AG04449 (cell line): ENCODE results near the gene MYRIP.

Experiments
- CTCF ChIA-PET: fragments of 350-600 bp; formaldehyde crosslinking; extraction: SDS; loops from one replicate; lab custom pipeline; 2021; ENCODE audit warnings: antibody characterized with exemption; lab: Yijun Ruan, JAX
- POLR2A ChIA-PET: fragments of 400-600, 350-600 bp; formaldehyde crosslinking; extraction: SDS; loops from one replicate; lab custom pipeline; 2020; ENCODE audit warnings: antibody characterized with exemption, inconsistent platforms; lab: Yijun Ruan, JAX
- DNase-seq: peaks from one replicate; pipeline ENCODE4 v3.0.0-alpha.2; 2010; ENCODE audit warnings: low read depth, low spot score
- H3K4me3 ChIP-seq: 2 replicates; pipeline ENCODE4 v1.5.1; 2011; ENCODE audit warnings: low read depth, mild to moderate bottlenecking, control low read depth, low read length
- CTCF ChIP-seq: IDR thresholded peaks from one replicate; pipeline ENCODE4 v1.5.1; 2011; ENCODE audit warnings: mild to moderate bottlenecking, moderate library complexity, low read length, control low read depth, inconsistent platforms; ENCODE audit not compliant: insufficient read depth; ENCODE audit errors: missing control alignments

Gene MYRIP

GRCh38 chr3:40098261-40098759 lies 288.9 kb downstream of the MYRIP start:
- CTCF ChIA-PET = interaction anchor here (0.7 to 1.7 kb wide), 3 partner anchors 11 to 86 kb away, joined by 3 to 5 read pairs (median 3); no protein-coding TSS in a partner anchor
- no peak for TF ChIP-seq CTCF
- no peak overlapping the region for H3K4me3 ChIP-seq
- POLR2A ChIA-PET = no interaction called here
- DNase-seq = no peak

- H3K4me3 ChIP-seq = no peak overlapping the region
- ChIA-PET POLR2A (interaction anchor here (0.7 kb wide), 1 partner anchor 9 kb away, joined by 3 read pairs; no protein-coding TSS in a partner anchor), CTCF (interaction anchor here (3.1 kb wide), 1 partner anchor 10 kb away, joined by 17 read pairs; no protein-coding TSS in a partner anchor)
- no peak for TF ChIP-seq CTCF
- DNase-seq = no peak
These were observed 290.5 kb downstream of the MYRIP start for GRCh38 chr3:40099871-40100270.

- POLR2A ChIA-PET = no interaction called here
- DNase-seq = no peak
- TF ChIP-seq CTCF = no peak
- CTCF ChIA-PET = interaction anchor here (3.1 kb wide), 1 partner anchor 8 kb away, joined by 17 read pairs; no protein-coding TSS in a partner anchor
- no peak overlapping the region for H3K4me3 ChIP-seq
These were observed 292.8 kb downstream of the MYRIP start for GRCh38 chr3:40102182-40102581.

- H3K4me3 ChIP-seq = no peak overlapping the region
- no peak for TF ChIP-seq CTCF
- ChIA-PET POLR2A (no interaction called here), CTCF (no interaction called here)
- no peak for DNase-seq
These were observed 294.4 kb downstream of the MYRIP start for GRCh38 chr3:40103829-40104228.

GRCh38 chr3:40104441-40104840 lies 295.0 kb downstream of the MYRIP start:
- CTCF ChIA-PET = no interaction called here
- POLR2A ChIA-PET = no interaction called here
- no peak for TF ChIP-seq CTCF
- no peak overlapping the region for H3K4me3 ChIP-seq
- no peak for DNase-seq

- no peak for TF ChIP-seq CTCF
- POLR2A ChIA-PET = interaction anchor here (1.2 kb wide), 1 partner anchor 9 kb away, joined by 3 read pairs; no protein-coding TSS in a partner anchor
- CTCF ChIA-PET = interaction anchor here (1.0 to 1.8 kb wide), 2 partner anchors 11 to 296 kb away, joined by 3 to 5 read pairs; no protein-coding TSS in a partner anchor
These were observed 299.2 kb downstream of the MYRIP start for GRCh38 chr3:40108643-40109042.

More at GRCh38 chr3:40108643-40109042, 299.2 kb downstream of the MYRIP start:
- no peak overlapping the region for H3K4me3 ChIP-seq
- no peak for DNase-seq
